Measurements from ENCODE around the gene NT5C3B. TPM values are rescaled to one million over a fixed set of nuclear protein-coding genes. Genes with fewer than 3 reads are reported as not detected.
"Not testable (repeated sequence)": the region's sequence is repeated elsewhere in the genome, so short reads cannot be mapped to it uniquely, and the experiment has no call there.

Gene NT5C3B
- total RNA-seq, 1 donor from 2014 or later = 36.5 TPM

GRCh38 chr17:41864836-41865595 lies 29.0 kb upstream of the NT5C3B start, which contains the start of gene KLHL11:
Gene KLHL11 (minus strand): TSS chr17:41865423. CDS start chr17:41865370, 53 bp downstream.
- Histone ChIP-seq H3K27ac (peak within 1 kb of the TSS; percentile 95), H3K9me3 (no peaks in the 10 kb centered on the region), H3K27me3 (no peaks in the 10 kb centered on the region), H3K4me1 (peaks cover 18% of the 10 kb centered on the region), H3K4me3 (peak within 1 kb of the TSS; percentile 96), H3K36me3 (peaks cover 33% of the 10 kb centered on the region)
- ATAC-seq = peak; percentile 97
- intact Hi-C loops (cut with DNase I) = no loop called here
- DNase-seq = peak; percentile 94
- TF ChIP-seq, protein P1, sequence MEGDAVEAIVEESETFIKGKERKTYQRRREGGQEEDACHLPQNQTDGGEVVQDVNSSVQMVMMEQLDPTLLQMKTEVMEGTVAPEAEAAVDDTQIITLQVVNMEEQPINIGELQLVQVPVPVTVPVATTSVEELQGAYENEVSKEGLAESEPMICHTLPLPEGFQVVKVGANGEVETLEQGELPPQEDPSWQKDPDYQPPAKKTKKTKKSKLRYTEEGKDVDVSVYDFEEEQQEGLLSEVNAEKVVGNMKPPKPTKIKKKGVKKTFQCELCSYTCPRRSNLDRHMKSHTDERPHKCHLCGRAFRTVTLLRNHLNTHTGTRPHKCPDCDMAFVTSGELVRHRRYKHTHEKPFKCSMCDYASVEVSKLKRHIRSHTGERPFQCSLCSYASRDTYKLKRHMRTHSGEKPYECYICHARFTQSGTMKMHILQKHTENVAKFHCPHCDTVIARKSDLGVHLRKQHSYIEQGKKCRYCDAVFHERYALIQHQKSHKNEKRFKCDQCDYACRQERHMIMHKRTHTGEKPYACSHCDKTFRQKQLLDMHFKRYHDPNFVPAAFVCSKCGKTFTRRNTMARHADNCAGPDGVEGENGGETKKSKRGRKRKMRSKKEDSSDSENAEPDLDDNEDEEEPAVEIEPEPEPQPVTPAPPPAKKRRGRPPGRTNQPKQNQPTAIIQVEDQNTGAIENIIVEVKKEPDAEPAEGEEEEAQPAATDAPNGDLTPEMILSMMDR (IDR thresholded peaks at IDR 0.05) = no peak

DNA sequence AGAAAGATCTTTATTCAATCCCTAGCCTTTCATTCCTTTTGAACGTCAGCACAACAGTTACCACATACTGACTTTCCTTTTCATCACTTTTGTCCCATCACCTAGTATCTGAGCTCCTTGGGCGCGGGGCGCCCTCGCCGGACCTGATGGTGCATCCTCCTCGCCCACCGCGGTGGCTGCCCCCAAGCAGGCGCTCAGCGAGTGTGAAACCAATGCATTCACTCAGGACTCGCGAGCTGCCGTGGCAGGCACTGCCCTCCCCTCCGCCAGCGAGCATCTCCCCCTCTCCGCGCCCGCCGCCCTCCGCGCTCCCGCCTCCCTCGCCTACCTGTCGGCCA lies 28.4 kb upstream of the NT5C3B start:
- H3K27ac ChIP-seq = peak overlapping the region; percentile 95
- ATAC-seq = no peak

GRCh38 chr17:41863074-41863848 lies 27.2 kb upstream of the NT5C3B start:
- H3K27ac ChIP-seq = no peak overlapping the region
- DNase-seq = no peak
- no peaks in the 10 kb centered on the region for H3K9me3 ChIP-seq
- intact Hi-C loops (cut with DNase I) = no loop called here
- peak overlapping the region; percentile 96 for H3K4me3 ChIP-seq
- H3K27me3 ChIP-seq = no peaks in the 10 kb centered on the region
- H3K4me1 ChIP-seq = peaks cover 18% of the 10 kb centered on the region
- TF ChIP-seq, protein P1 (IDR thresholded peaks at IDR 0.05) = no peak
- H3K36me3 ChIP-seq = peaks cover 17% of the 10 kb centered on the region
- ATAC-seq = no peak

More for the DNA sequence above, 28.4 kb upstream of the NT5C3B start:
- H3K36me3 ChIP-seq = peaks cover 28% of the 10 kb centered on the region
- no peaks in the 10 kb centered on the region for H3K27me3 ChIP-seq
- intact Hi-C loops (cut with DNase I) = no loop called here
- no peaks in the 10 kb centered on the region for H3K9me3 ChIP-seq
- TF ChIP-seq, protein P1 (IDR thresholded peaks at IDR 0.05) = no peak
- H3K4me3 ChIP-seq = peak overlapping the region; percentile 96
- peaks cover 18% of the 10 kb centered on the region for H3K4me1 ChIP-seq
- DNase-seq = no peak

DNA sequence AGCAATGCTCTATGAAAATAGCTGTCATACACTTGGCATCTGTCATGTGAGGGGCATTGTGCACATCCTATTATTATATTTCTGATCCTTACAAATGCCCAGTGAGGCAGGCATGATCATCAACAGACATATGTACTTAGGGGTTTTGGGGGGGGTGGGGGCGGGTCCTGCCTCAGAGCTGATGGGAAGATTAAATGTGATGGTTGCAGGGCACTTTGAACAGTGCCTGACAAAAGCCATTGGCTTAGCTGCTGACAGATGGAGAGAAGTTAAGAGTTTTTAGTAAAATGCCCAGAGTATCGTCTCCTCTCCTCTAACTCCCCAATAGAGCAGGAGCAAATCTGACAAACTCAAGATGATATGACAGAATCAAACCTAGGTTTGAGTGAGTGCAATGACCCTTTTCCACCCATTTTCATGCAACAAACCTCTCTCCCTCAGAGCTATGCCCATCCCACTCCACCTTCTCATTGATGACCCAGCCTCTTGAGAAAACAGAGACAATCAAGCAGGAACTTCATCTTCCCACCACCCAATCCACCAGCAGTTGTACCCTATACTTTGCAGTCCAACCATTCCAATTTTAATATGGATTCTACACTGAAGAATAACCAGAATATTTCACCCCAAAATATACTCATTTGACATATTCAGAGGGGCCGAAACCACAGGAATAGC lies 24.4 kb upstream of the NT5C3B start:
- Histone ChIP-seq H3K4me3 (no peak overlapping the region), H3K36me3 (no peaks in the 10 kb centered on the region), H3K9me3 (no peaks in the 10 kb centered on the region), H3K4me1 (peaks cover 18% of the 10 kb centered on the region), H3K27me3 (no peaks in the 10 kb centered on the region), H3K27ac (no peak overlapping the region)
- DNase-seq (no peak), ATAC-seq (no peak)
- TF ChIP-seq, protein P1 (IDR thresholded peaks at IDR 0.05) = no peak
- intact Hi-C loops (cut with DNase I) = no loop called here

- H3K9me3 ChIP-seq; ATAC-seq; H3K4me3 ChIP-seq; DNase-seq; H3K27ac ChIP-seq; intact Hi-C loops (cut with DNase I); H3K27me3 ChIP-seq; H3K4me1 ChIP-seq: not testable (repeated sequence)
- peaks cover 25% of the 10 kb centered on the region for H3K36me3 ChIP-seq
These were observed 15.3 kb upstream of the NT5C3B start for GRCh38 chr17:41851382-41851781.

Data from upper lobe of right lung (tissue), 1 donor.